HepG2 (cell line): ENCODE measurements around the gene KIAA0825. TPM values are rescaled to one million over a fixed set of nuclear protein-coding genes. Genes with fewer than 3 reads are reported as not detected.

Experiments
- ATAC-seq: fragments of 200-7000 bp; cut with Tn5 transposase; 3 replicates; pipeline ENCODE4 v1.9.1; 2020; ENCODE audit warnings: mild to moderate bottlenecking, moderate library complexity
- BruUV-seq: library from RNA; stranded (reverse); fragments of 400-500 nt; replicated peaks from 2 replicates; lab custom pipeline; 2021; lab: Mats Ljungman, UMichigan
- CTCF ChIA-PET: fragments of 300-600 bp; formaldehyde crosslinking; extraction: SDS; loops from one replicate; lab custom pipeline; 2021; ENCODE audit warnings: low total read pairs, inconsistent platforms, low intra/inter-chr PET ratio; lab: Yijun Ruan, JAX
- POLR2A ChIA-PET: fragments of 350-600 bp; sonication (Branson Sonifier 250); formaldehyde crosslinking; loops from one replicate; lab custom pipeline; 2020; ENCODE audit warnings: antibody characterized with exemption, inconsistent platforms; lab: Yijun Ruan, JAX
- DNase-seq: peaks from one replicate; pipeline ENCODE4 v3.0.0-alpha.2; 2015; ENCODE audit warnings: low spot score
- FAIRE-seq: peaks from 3 replicates; lab custom pipeline; 2011; peaks lifted over from hg19 to GRCh38; lab: Jason Lieb, UNC
- H2AFZ ChIP-seq: one replicate; pipeline ENCODE4 v1.6.1; 2011; ENCODE audit warnings: low read length, inconsistent platforms
- H3K27ac ChIP-seq: fragments of 300-600 bp; 3 replicates; pipeline ENCODE4 v1.8.0; 2011; ENCODE audit warnings: mixed run types, mild to moderate bottlenecking, mixed read lengths, low read length, inconsistent platforms; ENCODE audit not compliant: insufficient read depth; ENCODE audit errors: extremely low read length
- H3K27me3 ChIP-seq, 2 experiments: fragments of 200-600 bp in 1 of 2; 2 replicates in 1 of 2; 3 replicates in 1 of 2; pipeline versions ENCODE4 v1.6.0 to v1.8.0; 2011; ENCODE audit warnings: low read length in 2 of 2, mild to moderate bottlenecking in 2 of 2, moderate library complexity in 2 of 2, inconsistent platforms in 1 of 2; ENCODE audit not compliant: insufficient read depth in 2 of 2, control insufficient read depth in 1 of 2
- H3K36me3 ChIP-seq, 2 experiments: fragments of 200-600 bp in 1 of 2; replicated peaks in 1 of 2; 2 replicates in 1 of 2; 3 replicates in 1 of 2; pipeline versions ENCODE4 v1.5.1 to v1.8.0; 2011; ENCODE audit warnings: low read length in 2 of 2, inconsistent platforms in 1 of 2; ENCODE audit not compliant: insufficient read depth in 2 of 2, control insufficient read depth in 1 of 2
- H3K4me1 ChIP-seq: 2 replicates; pipeline ENCODE4 v1.5.1; 2012; ENCODE audit warnings: low read length, inconsistent platforms; ENCODE audit not compliant: insufficient read depth
- H3K4me2 ChIP-seq: 2 replicates; pipeline ENCODE4 v1.6.0; 2011; ENCODE audit warnings: low read depth, low read length, inconsistent platforms
- H3K4me3 ChIP-seq, 3 experiments: fragments of 200-600 bp in 1 of 3; sonication (generic), shearing (Covaris generic) in 1 of 3; replicated peaks in 1 of 3; 2 replicates each; pipeline ENCODE4 v1.5.1; 2011 to 2016; ENCODE audit warnings: low read length in 3 of 3, inconsistent platforms in 2 of 3, low read depth in 2 of 3, mild to moderate bottlenecking in 2 of 3, control low read depth in 1 of 3, mixed read lengths in 1 of 3; ENCODE audit not compliant: insufficient read depth in 1 of 3
- H3K79me2 ChIP-seq: one replicate; pipeline ENCODE4 v1.6.1; 2011; ENCODE audit warnings: low read length, inconsistent platforms; ENCODE audit not compliant: insufficient read depth
- H3K9ac ChIP-seq: 2 replicates; pipeline ENCODE4 v1.6.0; 2011; ENCODE audit warnings: mild to moderate bottlenecking, low read depth, low read length, inconsistent platforms; ENCODE audit not compliant: insufficient read depth
- H3K9me3 ChIP-seq: 2 replicates; pipeline ENCODE4 v1.5.1; 2012; ENCODE audit warnings: mild to moderate bottlenecking, low read length
- H4K20me1 ChIP-seq: 2 replicates; pipeline ENCODE4 v1.6.0; 2011; ENCODE audit warnings: inconsistent platforms, mild to moderate bottlenecking, low read length, moderate library complexity; ENCODE audit not compliant: insufficient read depth
- ELF1 ChIP-seq: sonication (generic); formaldehyde crosslinking; IDR thresholded peaks from 2 replicates; pipeline ENCODE4 v1.4.0; 2020; ENCODE audit warnings: missing genetic modification reagents
- HES4 ChIP-seq: sonication (generic); formaldehyde crosslinking; IDR thresholded peaks from 2 replicates; pipeline ENCODE4 v1.9.0; 2021; ENCODE audit warnings: mild to moderate bottlenecking, missing genetic modification reagents, borderline replicate concordance
- MTA3 ChIP-seq: sonication (generic); formaldehyde crosslinking; IDR thresholded peaks from 2 replicates; pipeline ENCODE4 v1.4.0; 2020; ENCODE audit warnings: missing genetic modification reagents
- NCOR1 ChIP-seq: fragments of 200-600 bp; sonication (generic); IDR thresholded peaks from 2 replicates; pipeline ENCODE4 v1.7.0; 2017; ENCODE audit warnings: antibody characterized with exemption, low read length, borderline replicate concordance
- NFYC ChIP-seq: IDR thresholded peaks from 2 replicates; pipeline ENCODE4 v1.6.1; 2016; ENCODE audit warnings: missing genetic modification reagents, missing compliant biosample characterization
- RAD51 ChIP-seq: fragments of 450-650 bp; IDR thresholded peaks from 2 replicates; pipeline ENCODE4 v1.6.1; 2016; ENCODE audit warnings: borderline replicate concordance
- SIX4 ChIP-seq: sonication (generic); formaldehyde crosslinking; IDR thresholded peaks from 2 replicates; pipeline ENCODE4 v1.4.0; 2020; ENCODE audit warnings: missing genetic modification reagents
- YEATS2 ChIP-seq: sonication (generic); formaldehyde crosslinking; IDR thresholded peaks from 2 replicates; pipeline ENCODE4 v1.4.0; 2020; ENCODE audit warnings: missing genetic modification reagents, borderline replicate concordance
- ZBTB20 ChIP-seq: sonication (generic); formaldehyde crosslinking; IDR thresholded peaks from 2 replicates; pipeline ENCODE4 v1.8.1; 2023; ENCODE audit warnings: missing genetic modification reagents, low read depth, mild to moderate bottlenecking, borderline replicate concordance
- ZIK1 ChIP-seq: sonication (generic); formaldehyde crosslinking; IDR thresholded peaks from 2 replicates; pipeline ENCODE4 v1.5.0; 2020; ENCODE audit warnings: mild to moderate bottlenecking, low read depth, missing genetic modification reagents, borderline replicate concordance
- in situ Hi-C: cut with HindIII; loops from 2 replicates; pipeline ENCODE4 v1.10.0; 2017; ENCODE audit warnings: low pct_unique_long_range_greater_than_20kb; ENCODE audit not compliant: extremely low pct_ligation_motif_present
- intact Hi-C: fragments of 100-400 bp; cut with micrococcal nuclease; formaldehyde crosslinking; loops from one replicate; pipeline ENCODE4 v1.10.0; 2022; ENCODE audit not compliant: unreplicated experiment
- polyA plus RNA-seq, 8 experiments: library from polyadenylated mRNA; depleted of rRNA in 3 of 8; stranded (reverse) in 7 of 8; unstranded in 1 of 8; fragments of >200 nt; fragmentation: Illumina TruSeq in 4 of 8; extraction: Trizol in 4 of 8; gene quantifications; 2 replicates each; pipeline versions ENCODE4 v1.2.1 to v1.2.3, GENCODE V29; 2011 to 2016; ENCODE audit warnings: low read depth in 4 of 8, missing spikeins in 1 of 8, mixed read lengths in 1 of 8; ENCODE audit not compliant: insufficient read depth in 1 of 8
- total RNA-seq, 5 experiments: library from RNA; depleted of rRNA; stranded (reverse); fragments of >200 nt; fragmentation: Illumina TruSeq; extraction: Trizol; gene quantifications; 2 replicates each; pipeline ENCODE4 v1.2.3, GENCODE V29; 2016; ENCODE audit warnings: low read depth in 1 of 5
- TF ChIP-seq, protein P1 (sequence below): IDR thresholded peaks from 2 replicates; pipeline ENCODE4 v1.6.1; 2012; ENCODE audit warnings: low read depth, low read length, improper control_type of control experiment
- TF ChIP-seq, protein P2 (sequence below), 2 experiments: IDR thresholded peaks; 2 replicates each; pipeline ENCODE4 v1.6.1; 2011 to 2012; ENCODE audit warnings: low read length in 2 of 2, borderline replicate concordance in 1 of 2, low read depth in 1 of 2, mild to moderate bottlenecking in 1 of 2, moderate library complexity in 1 of 2

Gene KIAA0825
- total and polyA plus RNA-seq, 2 of the 13 experiments (the other 11 are each of a cell fraction or from before 2014, with no cell fraction given), result 0.05 to 0.51 TPM

DNA sequence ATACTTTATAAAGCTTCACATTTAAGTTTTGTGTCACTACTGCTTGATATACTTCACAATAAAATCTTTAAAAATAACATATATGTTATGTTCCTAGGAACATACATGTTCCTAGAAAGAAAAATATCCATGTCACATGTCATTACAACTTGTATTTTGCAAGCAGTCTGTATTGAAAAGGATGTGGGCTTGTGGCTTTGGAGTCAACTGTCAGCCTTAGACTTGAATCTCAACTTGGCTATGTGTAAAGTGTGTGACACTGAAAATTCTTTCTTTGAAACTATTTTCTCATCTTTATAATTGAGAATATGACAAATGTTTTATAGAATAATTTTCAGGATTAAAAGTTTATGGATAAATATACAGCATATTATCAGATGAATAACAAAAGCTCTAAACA is 273.1 kb downstream of the KIAA0825 start:
- H3K4me1 ChIP-seq, result no peaks in the 10 kb centered on the region
- H3K27me3 ChIP-seq, result no peaks in the 10 kb centered on the region; a peak in 1 of 5 replicates
- no peak overlapping the region for H3K9ac ChIP-seq
- in situ Hi-C loops (no loop called here), intact Hi-C loops (no loop called here)
- no peak overlapping the region for H3K27ac ChIP-seq
- ChIA-PET POLR2A (no interaction called here), CTCF (no interaction called here)
- H3K79me2 ChIP-seq, result no peaks in the 10 kb centered on the region
- DNase-seq (no peak), ATAC-seq (no peak), FAIRE-seq (no peak)
- H4K20me1 ChIP-seq, result no peaks in the 10 kb centered on the region
- H3K4me2 ChIP-seq, result no peak overlapping the region
- no peak overlapping the region for H3K4me3 ChIP-seq
- no peaks in the 10 kb centered on the region for H3K9me3 ChIP-seq
- no peaks in the 10 kb centered on the region for H3K36me3 ChIP-seq
- no peak overlapping the region for H2AFZ ChIP-seq
- no TSS peak for BruUV-seq
- TF ChIP-seq YEATS2 (no peak), ZIK1 (CRISPR knock-in tag) (no peak), NCOR1 (no peak), ELF1 (no peak), SIX4 (CRISPR knock-in tag) (no peak), HES4 (CRISPR knock-in tag) (no peak), ZBTB20 (CRISPR knock-in tag) (no peak), MTA3 (no peak), NFYC (CRISPR knock-in tag) (no peak), RAD51 (no peak)
- TF ChIP-seq, protein P1, sequence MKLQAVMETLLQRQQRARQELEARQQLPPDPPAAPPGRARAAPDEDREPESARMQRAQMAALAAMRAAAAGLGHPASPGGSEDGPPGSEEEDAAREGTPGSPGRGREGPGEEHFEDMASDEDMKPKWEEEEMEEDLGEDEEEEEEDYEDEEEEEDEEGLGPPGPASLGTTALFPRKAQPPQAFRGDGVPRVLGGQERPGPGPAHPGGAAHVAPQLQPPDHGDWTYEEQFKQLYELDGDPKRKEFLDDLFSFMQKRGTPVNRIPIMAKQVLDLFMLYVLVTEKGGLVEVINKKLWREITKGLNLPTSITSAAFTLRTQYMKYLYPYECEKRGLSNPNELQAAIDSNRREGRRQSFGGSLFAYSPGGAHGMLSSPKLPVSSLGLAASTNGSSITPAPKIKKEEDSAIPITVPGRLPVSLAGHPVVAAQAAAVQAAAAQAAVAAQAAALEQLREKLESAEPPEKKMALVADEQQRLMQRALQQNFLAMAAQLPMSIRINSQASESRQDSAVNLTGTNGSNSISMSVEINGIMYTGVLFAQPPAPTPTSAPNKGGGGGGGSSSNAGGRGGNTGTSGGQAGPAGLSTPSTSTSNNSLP, result no peak
- TF ChIP-seq, protein P2, sequence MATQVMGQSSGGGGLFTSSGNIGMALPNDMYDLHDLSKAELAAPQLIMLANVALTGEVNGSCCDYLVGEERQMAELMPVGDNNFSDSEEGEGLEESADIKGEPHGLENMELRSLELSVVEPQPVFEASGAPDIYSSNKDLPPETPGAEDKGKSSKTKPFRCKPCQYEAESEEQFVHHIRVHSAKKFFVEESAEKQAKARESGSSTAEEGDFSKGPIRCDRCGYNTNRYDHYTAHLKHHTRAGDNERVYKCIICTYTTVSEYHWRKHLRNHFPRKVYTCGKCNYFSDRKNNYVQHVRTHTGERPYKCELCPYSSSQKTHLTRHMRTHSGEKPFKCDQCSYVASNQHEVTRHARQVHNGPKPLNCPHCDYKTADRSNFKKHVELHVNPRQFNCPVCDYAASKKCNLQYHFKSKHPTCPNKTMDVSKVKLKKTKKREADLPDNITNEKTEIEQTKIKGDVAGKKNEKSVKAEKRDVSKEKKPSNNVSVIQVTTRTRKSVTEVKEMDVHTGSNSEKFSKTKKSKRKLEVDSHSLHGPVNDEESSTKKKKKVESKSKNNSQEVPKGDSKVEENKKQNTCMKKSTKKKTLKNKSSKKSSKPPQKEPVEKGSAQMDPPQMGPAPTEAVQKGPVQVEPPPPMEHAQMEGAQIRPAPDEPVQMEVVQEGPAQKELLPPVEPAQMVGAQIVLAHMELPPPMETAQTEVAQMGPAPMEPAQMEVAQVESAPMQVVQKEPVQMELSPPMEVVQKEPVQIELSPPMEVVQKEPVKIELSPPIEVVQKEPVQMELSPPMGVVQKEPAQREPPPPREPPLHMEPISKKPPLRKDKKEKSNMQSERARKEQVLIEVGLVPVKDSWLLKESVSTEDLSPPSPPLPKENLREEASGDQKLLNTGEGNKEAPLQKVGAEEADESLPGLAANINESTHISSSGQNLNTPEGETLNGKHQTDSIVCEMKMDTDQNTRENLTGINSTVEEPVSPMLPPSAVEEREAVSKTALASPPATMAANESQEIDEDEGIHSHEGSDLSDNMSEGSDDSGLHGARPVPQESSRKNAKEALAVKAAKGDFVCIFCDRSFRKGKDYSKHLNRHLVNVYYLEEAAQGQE (IDR thresholded peaks at IDR 0.05; ENCODE audit: borderline replicate concordance in 1 of 2, low read depth in 1 of 2, low read length in 2 of 2), result no peak
